Spleen (tissue), 13 donors: Measurements from ENCODE around the gene GBP5. TPM values are rescaled to one million over a fixed set of nuclear protein-coding genes. Genes with fewer than 3 reads are reported as not detected.
A peak's percentile ranks its signal among the peaks of the same experiment; 100 is the strongest.
"Not testable (repeated sequence)": the region's sequence is repeated elsewhere in the genome, so short reads cannot be mapped to it uniquely, and the experiment has no call there.

Experiments
- DNase-seq: peaks from one replicate; pipeline ENCODE4 v3.0.0-alpha.2; 2020
- H3K27ac ChIP-seq, 8 donors: fragments of 200-600 bp; sonication (generic) in 7 of 8; 1 replicate in 4 of 8; 2 replicates in 4 of 8; pipeline versions ENCODE4 v1.5.0 to v1.8.0; 2016 to 2021; ENCODE audit warnings: inconsistent platforms in 4 of 8, mild to moderate bottlenecking in 4 of 8, moderate library complexity in 1 of 8
- H3K27me3 ChIP-seq, 7 donors: fragments of 200-600 bp; sonication (generic) in 6 of 7; replicated peaks in 1 of 7; 1 replicate in 4 of 7; 2 replicates in 3 of 7; pipeline versions ENCODE4 v1.5.0 to v1.8.0; 2016 to 2021; ENCODE audit warnings: inconsistent platforms in 3 of 7, mild to moderate bottlenecking in 1 of 7
- H3K36me3 ChIP-seq, 6 donors: fragments of 200-600 bp; sonication (generic) in 5 of 6; 1 replicate in 4 of 6; 2 replicates in 2 of 6; pipeline versions ENCODE4 v1.5.0 to v1.8.0; 2016 to 2021; ENCODE audit warnings: inconsistent platforms in 2 of 6
- H3K4me1 ChIP-seq, 6 donors: fragments of 200-600 bp; sonication (generic) in 5 of 6; 1 replicate in 3 of 6; 2 replicates in 3 of 6; pipeline versions ENCODE4 v1.5.0 to v1.8.0; 2016 to 2021; ENCODE audit warnings: inconsistent platforms in 3 of 6
- H3K4me3 ChIP-seq, 8 donors: fragments of 200-600 bp; sonication (generic) in 7 of 8; 1 replicate in 4 of 8; 2 replicates in 4 of 8; pipeline versions ENCODE4 v1.5.0 to v1.8.0; 2016 to 2021; ENCODE audit warnings: inconsistent platforms in 4 of 8, mild to moderate bottlenecking in 4 of 8, moderate library complexity in 2 of 8
- H3K9me3 ChIP-seq, 8 donors: fragments of 200-600 bp; sonication (generic) in 7 of 8; 1 replicate in 4 of 8; 2 replicates in 4 of 8; pipeline versions ENCODE4 v1.5.0 to v1.8.0; 2016 to 2021; ENCODE audit warnings: inconsistent platforms in 4 of 8
- POLR2A ChIP-seq, 3 donors: fragments of 450-650 bp; IDR thresholded peaks; one replicate each; pipeline ENCODE4 v1.5.1; 2017; ENCODE audit warnings: antibody characterized with exemption in 3 of 3, mild to moderate bottlenecking in 1 of 3
- POLR2AphosphoS5 ChIP-seq, 3 donors: sonication (generic); formaldehyde crosslinking; IDR thresholded peaks; one replicate each; pipeline ENCODE4 v1.5.1; 2017; ENCODE audit warnings: antibody characterized with exemption in 3 of 3
- WGBS, 5 donors: extraction: QIAGEN DNeasy Blood & Tissue Kit in 3 of 5; methylation state at CpG; one replicate each; pipeline versions ENCODE4 v1.1.5 to v1.1.7; 2013 to 2018; 5-methylcytosine and 5-hydroxymethylcytosine counted together
- intact Hi-C: fragments of 100-400 bp; cut with DNase I; formaldehyde crosslinking; loops from one replicate; pipeline ENCODE4 v1.15.0; 2023; ENCODE audit warnings: low total_unique reads
- long read RNA-seq, 2 donors: transcript quantifications; one replicate each; lab custom pipeline, GENCODE V29; 2026
- polyA plus RNA-seq, 3 donors: library from polyadenylated mRNA; stranded (reverse); fragments of 200-250 nt; gene quantifications; one replicate each; pipeline ENCODE4 v1.2.1, GENCODE V29; 2013
- total RNA-seq, 7 donors: library from RNA; depleted of rRNA in 3 of 7; stranded (reverse); fragments of >200 nt in 3 of 7; fragmentation: NEBNext Ultra II Directional in 4 of 7; extraction: Animal tissue kit (Norgen Biotek cat#: 25700) in 4 of 7; gene quantifications; one replicate each; pipeline versions ENCODE4 v1.1.0 to v1.2.1, GENCODE V29; 2016 to 2021
- TF ChIP-seq, protein P1 (sequence below), 11 experiments: fragments of 200-600 bp in 7 of 11; fragments of 450-650 bp in 4 of 11; sonication (generic) in 4 of 11; IDR thresholded peaks in 8 of 11; conservative IDR thresholded peaks in 3 of 11; 1 replicate in 7 of 11; 2 replicates in 4 of 11; pipeline versions ENCODE4 v1.4.0 to v1.8.0; 2016 to 2021; ENCODE audit warnings: antibody characterized with exemption in 11 of 11, inconsistent platforms in 4 of 11, mild to moderate bottlenecking in 1 of 11
- donor health status: healthy with polysubstance abuse.
- donor health status: DM: no; HTN: no; CAD: no; lungs with moderate emphysema.
- donor health status: DM: no; HTN: no; CAD: no.
- donor health status: Bipolar disorder and iron deficiency.
- donor health status: healthy.
- donor health status: DM: no; HTN: no; CAD: no.
- donor health status: DM: yes; HTN: yes; CAD: no.

GBP5 gene, protein sequence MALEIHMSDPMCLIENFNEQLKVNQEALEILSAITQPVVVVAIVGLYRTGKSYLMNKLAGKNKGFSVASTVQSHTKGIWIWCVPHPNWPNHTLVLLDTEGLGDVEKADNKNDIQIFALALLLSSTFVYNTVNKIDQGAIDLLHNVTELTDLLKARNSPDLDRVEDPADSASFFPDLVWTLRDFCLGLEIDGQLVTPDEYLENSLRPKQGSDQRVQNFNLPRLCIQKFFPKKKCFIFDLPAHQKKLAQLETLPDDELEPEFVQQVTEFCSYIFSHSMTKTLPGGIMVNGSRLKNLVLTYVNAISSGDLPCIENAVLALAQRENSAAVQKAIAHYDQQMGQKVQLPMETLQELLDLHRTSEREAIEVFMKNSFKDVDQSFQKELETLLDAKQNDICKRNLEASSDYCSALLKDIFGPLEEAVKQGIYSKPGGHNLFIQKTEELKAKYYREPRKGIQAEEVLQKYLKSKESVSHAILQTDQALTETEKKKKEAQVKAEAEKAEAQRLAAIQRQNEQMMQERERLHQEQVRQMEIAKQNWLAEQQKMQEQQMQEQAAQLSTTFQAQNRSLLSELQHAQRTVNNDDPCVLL
- 10 to 100 TPM; 48.5 to 94.5 (median 53.2) TPM for total RNA-seq
- 10 to 100 TPM; 11.3 to 16.8 (median 16.0) TPM for polyA plus RNA-seq
- long read RNA-seq, donor 1: 0 reads
- long read RNA-seq, donor 2: 0 reads

DNA sequence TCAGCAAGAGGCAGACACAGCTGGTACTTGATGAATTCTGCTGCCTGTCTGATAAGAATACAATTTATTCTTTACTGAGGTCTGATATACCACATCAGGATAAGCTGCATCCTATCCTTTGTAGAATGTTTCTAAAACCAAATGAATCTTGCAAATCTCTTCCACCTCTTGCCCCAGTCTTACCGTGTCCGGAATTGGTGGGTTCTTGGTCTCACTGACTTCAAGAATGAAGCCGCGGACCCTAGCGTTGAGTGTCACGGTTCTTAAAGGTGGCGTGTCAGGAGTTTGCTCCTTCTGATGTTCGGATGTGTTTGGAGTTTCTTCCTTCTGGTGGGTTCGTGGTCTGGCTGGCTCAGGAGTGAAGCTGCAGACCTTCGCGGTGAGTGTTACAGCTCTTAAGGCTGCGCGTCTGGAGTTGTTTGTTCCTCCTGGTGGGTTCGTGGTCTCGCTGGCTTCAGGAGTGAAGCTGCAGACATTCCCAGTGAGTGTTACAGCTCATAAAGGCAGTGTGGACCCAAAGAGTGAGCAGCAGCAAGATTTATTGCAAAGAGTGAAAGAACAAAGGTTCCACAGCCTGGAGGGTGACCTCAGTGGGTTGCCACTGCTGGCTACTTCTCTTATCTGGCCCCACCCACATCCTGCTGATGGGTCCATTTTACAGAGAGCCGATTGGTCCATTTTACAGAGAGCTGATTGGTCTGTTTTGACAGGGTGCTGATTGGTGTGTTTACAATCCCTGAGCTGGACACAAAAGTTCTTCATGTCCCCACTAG lies at the start of gene GBP5:
Gene GBP5 (minus strand): TSS at position 592 of the 773 bp plus-strand sequence. CDS start 3,305 bp downstream, outside the sequence.
- 24 to 57% (median 31%) methylated on average over 11 to 16 of the region's 16 CpGs for WGBS, 5 donors
- intact Hi-C loops, H3K27me3 ChIP-seq: not testable (repeated sequence)
- H3K36me3 ChIP-seq: peaks cover 0 to 24% (median 6%) of the 10 kb centered on the region in 6 donors
- DNase-seq: peak; percentile 84
- peaks cover 0 to 11% (median 0%) of the 10 kb centered on the region in 8 donors for H3K9me3 ChIP-seq
- H3K4me1 ChIP-seq: peaks cover 0 to 82% (median 51%) of the 10 kb centered on the region in 6 donors
- H3K27ac ChIP-seq: peak within 1 kb of the TSS; percentile 10 to 89 (median 80)
- TF ChIP-seq, protein P1, sequence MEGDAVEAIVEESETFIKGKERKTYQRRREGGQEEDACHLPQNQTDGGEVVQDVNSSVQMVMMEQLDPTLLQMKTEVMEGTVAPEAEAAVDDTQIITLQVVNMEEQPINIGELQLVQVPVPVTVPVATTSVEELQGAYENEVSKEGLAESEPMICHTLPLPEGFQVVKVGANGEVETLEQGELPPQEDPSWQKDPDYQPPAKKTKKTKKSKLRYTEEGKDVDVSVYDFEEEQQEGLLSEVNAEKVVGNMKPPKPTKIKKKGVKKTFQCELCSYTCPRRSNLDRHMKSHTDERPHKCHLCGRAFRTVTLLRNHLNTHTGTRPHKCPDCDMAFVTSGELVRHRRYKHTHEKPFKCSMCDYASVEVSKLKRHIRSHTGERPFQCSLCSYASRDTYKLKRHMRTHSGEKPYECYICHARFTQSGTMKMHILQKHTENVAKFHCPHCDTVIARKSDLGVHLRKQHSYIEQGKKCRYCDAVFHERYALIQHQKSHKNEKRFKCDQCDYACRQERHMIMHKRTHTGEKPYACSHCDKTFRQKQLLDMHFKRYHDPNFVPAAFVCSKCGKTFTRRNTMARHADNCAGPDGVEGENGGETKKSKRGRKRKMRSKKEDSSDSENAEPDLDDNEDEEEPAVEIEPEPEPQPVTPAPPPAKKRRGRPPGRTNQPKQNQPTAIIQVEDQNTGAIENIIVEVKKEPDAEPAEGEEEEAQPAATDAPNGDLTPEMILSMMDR (IDR thresholded peaks at IDR 0.05 in 8 of 11, conservative IDR thresholded peaks at IDR 0.05 in 3 of 11): peak in 2 of 11 experiments; percentile 9 to 19
- TF ChIP-seq POLR2AphosphoS5 (IDR thresholded peaks at IDR 0.05) (peak; percentile 13 to 94 (median 72)), POLR2A (IDR thresholded peaks at IDR 0.05) (peak in 2 of 3 donors; percentile 21 to 78)
- H3K4me3 ChIP-seq: peak within 1 kb of the TSS; percentile 4 to 70 (median 40)

DNA sequence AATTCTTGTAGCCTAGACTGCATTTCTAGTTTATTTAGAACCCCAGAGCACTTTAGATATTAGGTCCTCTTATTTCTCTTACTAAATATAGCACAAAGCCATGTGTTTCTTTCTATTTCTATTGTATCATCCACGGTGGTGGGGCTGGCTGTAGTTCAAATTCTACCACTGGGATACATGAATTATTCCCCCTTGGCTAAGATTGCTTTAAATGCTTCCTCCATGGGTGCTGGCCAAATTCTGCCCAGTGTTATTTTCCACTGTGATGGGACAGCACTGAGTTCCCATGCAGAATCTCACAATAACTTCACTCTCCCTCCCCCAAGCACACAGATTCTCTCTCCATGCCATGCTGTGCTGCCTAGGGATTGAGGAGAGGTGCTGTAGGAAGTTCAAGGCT lies 49.7 kb upstream of the GBP5 start:
- TF ChIP-seq POLR2A (IDR thresholded peaks at IDR 0.05): no peak
- TF ChIP-seq, protein P1 (IDR thresholded peaks at IDR 0.05 in 8 of 11, conservative IDR thresholded peaks at IDR 0.05 in 3 of 11): no peak
- no peak for TF ChIP-seq POLR2AphosphoS5 (IDR thresholded peaks at IDR 0.05)
- 26 to 50% (median 37%) methylated on average over 1 of the region's 1 CpG for WGBS, 5 donors
- H3K27me3 ChIP-seq: no peaks in the 10 kb centered on the region
- no peak overlapping the region for H3K27ac ChIP-seq
- no peaks in the 10 kb centered on the region for H3K4me1 ChIP-seq
- intact Hi-C loops: no loop called here
- no peak overlapping the region for H3K4me3 ChIP-seq
- no peak for DNase-seq
- peaks cover 0 to 38% (median 15%) of the 10 kb centered on the region in 8 donors for H3K9me3 ChIP-seq
- H3K36me3 ChIP-seq: no peaks in the 10 kb centered on the region

DNA sequence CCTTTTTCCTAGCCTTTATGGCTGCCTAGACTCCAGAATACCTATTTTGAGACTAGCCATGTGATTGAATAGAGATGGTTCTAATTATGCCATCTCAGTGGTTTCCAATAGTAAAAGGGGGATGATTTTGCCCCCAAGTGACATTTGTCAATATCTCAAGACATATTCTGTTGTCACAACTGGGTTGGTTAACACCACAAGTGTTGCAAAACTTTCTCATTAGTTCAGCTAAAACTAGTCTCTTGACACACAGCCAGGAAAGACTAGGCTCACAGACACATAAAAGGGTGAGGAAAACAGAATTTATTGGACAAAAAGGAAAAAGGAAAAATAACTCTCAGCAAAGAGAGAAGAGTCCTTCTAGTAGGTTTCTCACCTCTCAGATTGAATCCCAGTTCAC lies 39.9 kb upstream of the GBP5 start:
- peak overlapping the region in 6 of 8 donors; percentile 16 to 86 (median 79) for H3K27ac ChIP-seq
- TF ChIP-seq POLR2A (IDR thresholded peaks at IDR 0.05) (no peak), POLR2AphosphoS5 (IDR thresholded peaks at IDR 0.05) (no peak)
- TF ChIP-seq, protein P1 (IDR thresholded peaks at IDR 0.05 in 8 of 11, conservative IDR thresholded peaks at IDR 0.05 in 3 of 11): no peak
- H3K9me3 ChIP-seq: peaks cover 0 to 33% (median 11%) of the 10 kb centered on the region in 8 donors
- no peak overlapping the region for H3K4me3 ChIP-seq
- intact Hi-C loops: no loop called here
- H3K4me1 ChIP-seq: peaks cover 12 to 44% (median 32%) of the 10 kb centered on the region in 6 donors
- H3K36me3 ChIP-seq: no peaks in the 10 kb centered on the region
- DNase-seq: no peak
- H3K27me3 ChIP-seq: no peaks in the 10 kb centered on the region
